Ovary (tissue), 3 donors: Measurements from ENCODE around the gene PIPOX.

Experiments used
- POLR2A ChIP-seq: fragments of 450-650 bp; IDR thresholded peaks from one replicate; pipeline ENCODE4 v1.6.1; 2017; ENCODE audit warnings: antibody characterized with exemption, mild to moderate bottlenecking, moderate library complexity
- TF ChIP-seq, protein P1 (sequence below), 3 donors: fragments of 450-650 bp in 2 of 3; fragments of 200-600 bp in 1 of 3; IDR thresholded peaks; one replicate each; pipeline versions ENCODE4 v1.5.1 to v1.8.0; 2016 to 2022; ENCODE audit warnings: antibody characterized with exemption in 3 of 3, mild to moderate bottlenecking in 1 of 3
- donor health status: DM: no; HTN: no; CAD: no.

DNA sequence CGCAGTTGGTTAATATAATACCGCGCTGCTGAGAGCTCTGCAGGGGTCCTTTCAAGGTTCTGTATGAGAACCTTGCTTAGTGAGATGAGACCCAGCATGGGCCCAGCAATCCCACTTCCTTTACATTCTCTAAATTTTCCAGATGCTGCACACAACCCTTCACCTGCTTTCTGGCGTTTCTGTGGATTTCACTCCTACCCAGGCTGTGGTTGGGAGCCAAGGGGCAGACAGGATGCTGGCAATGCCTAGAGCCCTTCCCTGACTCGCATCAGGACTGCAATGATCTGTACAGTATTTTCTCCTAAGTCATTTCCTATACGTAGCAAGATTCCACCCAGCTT is 10.1 kb upstream of the PIPOX start:
- TF ChIP-seq, protein P1, sequence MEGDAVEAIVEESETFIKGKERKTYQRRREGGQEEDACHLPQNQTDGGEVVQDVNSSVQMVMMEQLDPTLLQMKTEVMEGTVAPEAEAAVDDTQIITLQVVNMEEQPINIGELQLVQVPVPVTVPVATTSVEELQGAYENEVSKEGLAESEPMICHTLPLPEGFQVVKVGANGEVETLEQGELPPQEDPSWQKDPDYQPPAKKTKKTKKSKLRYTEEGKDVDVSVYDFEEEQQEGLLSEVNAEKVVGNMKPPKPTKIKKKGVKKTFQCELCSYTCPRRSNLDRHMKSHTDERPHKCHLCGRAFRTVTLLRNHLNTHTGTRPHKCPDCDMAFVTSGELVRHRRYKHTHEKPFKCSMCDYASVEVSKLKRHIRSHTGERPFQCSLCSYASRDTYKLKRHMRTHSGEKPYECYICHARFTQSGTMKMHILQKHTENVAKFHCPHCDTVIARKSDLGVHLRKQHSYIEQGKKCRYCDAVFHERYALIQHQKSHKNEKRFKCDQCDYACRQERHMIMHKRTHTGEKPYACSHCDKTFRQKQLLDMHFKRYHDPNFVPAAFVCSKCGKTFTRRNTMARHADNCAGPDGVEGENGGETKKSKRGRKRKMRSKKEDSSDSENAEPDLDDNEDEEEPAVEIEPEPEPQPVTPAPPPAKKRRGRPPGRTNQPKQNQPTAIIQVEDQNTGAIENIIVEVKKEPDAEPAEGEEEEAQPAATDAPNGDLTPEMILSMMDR (IDR thresholded peaks at IDR 0.05), result no peak
- no peak for TF ChIP-seq POLR2A
